Amniotic stem cell (primary cell): ENCODE results near the gene PKD2L1.

Experiments used
- DNase-seq: peaks from one replicate; lab custom pipeline; 2025; lab: John Stamatoyannopoulos, UW

The PKD2L1 gene

DNA sequence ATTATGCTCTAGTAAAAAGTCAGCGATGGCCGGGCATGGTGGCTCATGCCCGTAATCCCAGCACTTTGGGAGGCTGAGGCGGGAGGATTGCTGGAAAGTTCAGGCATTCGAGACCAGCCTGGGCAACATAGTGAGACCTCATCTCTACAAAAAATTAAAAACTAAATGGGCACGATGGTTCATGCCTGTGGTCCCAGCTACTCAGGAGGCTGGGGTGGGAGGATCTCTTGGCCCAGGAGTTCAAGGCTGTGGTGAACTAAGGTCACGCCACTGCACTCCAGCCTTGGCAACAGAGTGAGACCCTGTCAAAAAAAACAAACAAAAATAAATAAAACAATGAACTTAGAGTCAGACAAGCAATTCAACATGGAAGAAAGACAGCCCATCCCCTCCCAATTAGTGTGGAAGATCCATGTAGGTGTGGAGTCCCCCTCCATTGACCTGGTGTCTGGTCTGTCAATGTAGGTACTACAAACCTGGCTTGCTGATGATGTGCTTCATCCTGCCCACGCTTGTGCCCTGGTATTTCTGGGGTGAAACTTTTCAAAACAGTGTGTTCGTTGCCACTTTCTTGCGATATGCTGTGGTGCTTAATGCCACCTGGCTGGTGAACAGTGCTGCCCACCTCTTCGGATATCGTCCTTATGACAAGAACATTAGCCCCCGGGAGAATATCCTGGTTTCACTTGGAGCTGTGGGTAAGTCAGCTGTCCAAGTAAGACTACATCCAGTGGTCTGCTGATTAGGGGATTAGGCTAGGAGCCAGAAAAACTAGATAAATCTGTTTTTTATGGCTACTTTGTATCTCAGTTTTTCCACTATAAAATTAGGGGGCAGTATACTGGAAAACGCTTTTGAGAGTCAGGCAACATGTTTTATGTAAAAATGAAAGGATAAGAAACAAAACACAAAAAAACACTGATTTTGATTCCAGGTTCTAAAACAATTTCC is 26.3 kb upstream of the PKD2L1 start:
- no peak for DNase-seq

- no peak for DNase-seq
Measured at GRCh38 chr10:100355086-100355485, 25.1 kb upstream of the PKD2L1 start.

DNA sequence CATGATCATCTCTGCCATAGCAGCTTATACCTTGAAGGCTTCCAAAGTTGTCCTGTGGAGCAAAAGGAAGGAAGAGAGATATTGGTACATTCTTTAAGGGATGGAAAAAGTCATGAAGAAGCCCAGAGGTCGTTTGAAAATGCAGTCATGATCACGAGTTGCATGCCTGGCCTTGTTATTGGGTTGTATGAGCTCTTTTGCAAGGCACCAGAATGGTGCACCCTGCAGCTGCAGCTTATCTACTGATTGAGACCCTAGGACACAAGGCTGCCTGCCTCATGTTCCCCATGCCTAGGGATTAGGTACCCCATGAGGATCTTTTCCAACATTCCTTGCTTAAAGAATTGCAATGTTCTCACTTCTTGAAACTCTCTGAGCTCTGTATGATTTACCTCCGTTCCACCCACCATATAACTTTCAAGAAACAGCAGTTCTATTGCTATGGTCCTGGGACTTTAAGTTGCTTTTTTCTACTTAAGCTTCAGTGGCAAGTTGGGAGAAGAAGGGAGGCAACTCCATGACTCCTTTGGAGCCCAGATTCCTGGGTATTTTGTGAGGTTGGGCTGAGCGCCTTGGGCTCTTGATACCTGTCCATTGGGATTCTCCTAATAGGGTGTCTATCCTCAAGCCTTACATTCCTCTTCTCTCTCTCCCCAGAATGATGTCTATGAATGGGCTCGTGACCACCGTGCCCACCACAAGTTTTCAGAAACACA is 23.9 kb upstream of the PKD2L1 start:
- no peak for DNase-seq

- DNase-seq, result no peak
Measured at GRCh38 chr10:100350914-100351485, 21.0 kb upstream of the PKD2L1 start.

- no peak for DNase-seq
Measured at GRCh38 chr10:100349672-100350071, 19.6 kb upstream of the PKD2L1 start.

DNA sequence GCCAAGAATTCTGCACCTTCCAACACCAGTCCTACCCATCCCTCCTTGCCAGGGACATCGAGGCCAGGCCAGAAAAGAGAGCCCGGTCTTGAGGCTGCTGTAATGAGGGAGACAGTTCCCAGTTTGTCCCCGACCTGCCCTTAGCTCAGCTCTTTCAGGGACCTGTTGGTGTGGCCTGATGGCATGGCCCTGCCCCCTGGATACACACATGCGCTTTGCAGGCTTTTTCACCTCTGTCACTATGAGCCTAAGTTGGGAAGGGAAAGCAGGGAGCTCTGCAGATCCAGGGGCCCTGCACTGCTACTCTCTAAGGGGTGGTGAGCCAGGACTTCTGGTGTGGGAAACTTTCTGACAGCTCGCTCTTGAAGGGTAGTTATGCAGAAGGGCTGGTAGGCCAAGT is 19.1 kb upstream of the PKD2L1 start:
- no peak for DNase-seq

DNA sequence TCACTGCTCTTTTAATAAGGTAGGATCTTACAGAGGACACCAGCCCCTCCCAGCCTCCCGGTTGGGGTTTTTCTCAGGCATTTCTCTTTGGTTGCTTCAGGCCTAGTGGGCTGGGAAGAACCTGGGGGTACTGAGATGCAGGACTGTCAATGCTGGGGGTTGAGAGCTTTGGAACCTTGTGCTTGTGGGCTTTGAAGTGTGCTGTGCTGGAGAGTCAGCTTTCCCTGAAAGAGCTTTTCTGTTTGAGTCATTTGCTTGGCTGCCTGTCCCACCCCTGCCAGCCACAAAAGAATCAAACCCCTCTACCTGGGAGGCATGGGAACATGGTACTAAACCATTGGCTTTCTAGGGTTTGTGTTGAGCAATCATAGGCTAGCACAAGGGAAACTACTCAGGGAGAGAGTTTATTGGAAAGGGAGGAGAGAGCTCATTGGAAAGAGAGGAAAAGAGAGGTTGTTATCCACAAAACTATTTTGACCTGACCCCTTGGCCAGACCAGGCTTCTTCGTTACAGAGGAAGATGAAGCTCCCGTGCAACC is 18.4 kb upstream of the PKD2L1 start:
- DNase-seq, result no peak

DNA sequence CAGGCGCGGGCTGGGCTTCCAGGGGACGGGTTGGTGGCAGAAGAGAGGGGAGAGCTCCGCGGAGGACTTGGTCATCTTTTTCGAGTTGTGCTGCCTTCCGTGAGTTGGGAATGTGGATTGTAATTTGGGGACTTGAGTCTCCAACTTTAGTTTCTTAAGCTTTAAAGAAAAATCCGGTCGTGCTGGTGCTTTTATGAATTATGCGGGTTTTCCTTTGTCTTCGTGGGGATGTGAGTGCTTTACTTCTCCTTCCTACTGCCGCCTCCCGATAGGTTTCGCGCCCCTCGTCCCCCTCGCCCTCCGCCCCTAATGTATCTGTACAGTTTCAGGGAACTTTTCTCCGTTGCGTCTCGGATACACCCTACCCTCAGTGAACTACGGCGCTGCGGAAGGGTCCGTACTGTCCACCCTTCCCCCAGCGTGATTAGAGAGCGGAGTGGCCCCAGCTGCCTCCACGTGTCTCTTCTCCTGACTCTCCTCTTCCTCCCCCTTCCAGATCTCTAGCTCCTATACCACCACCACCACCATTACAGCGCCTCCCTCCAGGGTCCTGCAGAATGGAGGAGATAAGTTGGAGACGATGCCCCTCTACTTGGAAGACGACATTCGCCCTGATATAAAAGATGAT is 17.7 kb upstream of the PKD2L1 start:
- DNase-seq, result no peak

- DNase-seq, result peak; percentile 79
Measured at GRCh38 chr10:100346765-100347567, 16.9 kb upstream of the PKD2L1 start, which contains the start of gene SCD. Gene SCD (plus strand): TSS chr10:100347233. CDS start chr10:100347505, 272 bp downstream.

GRCh38 chr10:100346351-100346764 is 16.3 kb upstream of the PKD2L1 start:
- DNase-seq, result no peak

DNA sequence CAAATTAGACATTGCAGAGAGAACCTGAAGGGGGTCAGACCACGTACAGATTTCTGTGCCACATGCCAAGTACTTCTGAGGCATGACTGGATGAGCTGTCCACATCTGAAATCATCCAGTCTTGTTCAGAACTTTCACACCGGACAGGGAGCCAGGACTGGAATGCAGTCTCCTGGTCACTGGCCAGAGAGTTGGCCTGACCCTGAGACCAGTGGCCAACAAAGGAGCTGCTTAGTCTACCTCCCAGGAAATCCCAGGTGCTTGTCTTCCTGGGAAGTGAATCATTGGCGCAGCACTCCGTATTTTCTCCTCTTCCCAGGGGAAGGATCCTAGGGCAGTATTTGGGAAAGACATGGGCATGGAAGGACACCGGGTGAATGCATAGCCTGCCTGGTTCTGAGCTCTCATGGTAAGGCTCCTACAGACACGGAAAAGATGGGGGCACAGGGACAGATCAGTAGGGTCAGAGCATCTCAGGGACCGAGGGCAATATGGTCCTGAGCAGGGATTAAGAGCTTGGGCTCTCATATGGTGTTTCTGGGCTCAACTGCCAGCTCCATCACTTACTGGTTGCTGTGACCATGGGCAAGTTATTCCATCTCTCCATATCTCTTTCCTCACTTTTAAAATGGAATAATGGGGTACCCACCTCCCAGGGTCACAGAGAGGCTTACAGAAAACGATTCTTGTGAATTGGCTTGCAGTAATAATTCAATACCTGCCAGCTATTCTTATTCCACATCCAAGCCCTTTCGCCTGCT is 15.7 kb upstream of the PKD2L1 start:
- no peak for DNase-seq

- no peak for DNase-seq
Measured at GRCh38 chr10:100344241-100344788, 14.3 kb upstream of the PKD2L1 start.

- no peak for DNase-seq
Measured at GRCh38 chr10:100342627-100342972, 12.6 kb upstream of the PKD2L1 start.

GRCh38 chr10:100341953-100342626 is 12.1 kb upstream of the PKD2L1 start:
- DNase-seq, result peak; percentile 52

- DNase-seq, result no peak
Measured at GRCh38 chr10:100340948-100341847, 11.2 kb upstream of the PKD2L1 start.

- DNase-seq, result no peak
Measured at GRCh38 chr10:100339236-100339635, 9.2 kb upstream of the PKD2L1 start.

DNA sequence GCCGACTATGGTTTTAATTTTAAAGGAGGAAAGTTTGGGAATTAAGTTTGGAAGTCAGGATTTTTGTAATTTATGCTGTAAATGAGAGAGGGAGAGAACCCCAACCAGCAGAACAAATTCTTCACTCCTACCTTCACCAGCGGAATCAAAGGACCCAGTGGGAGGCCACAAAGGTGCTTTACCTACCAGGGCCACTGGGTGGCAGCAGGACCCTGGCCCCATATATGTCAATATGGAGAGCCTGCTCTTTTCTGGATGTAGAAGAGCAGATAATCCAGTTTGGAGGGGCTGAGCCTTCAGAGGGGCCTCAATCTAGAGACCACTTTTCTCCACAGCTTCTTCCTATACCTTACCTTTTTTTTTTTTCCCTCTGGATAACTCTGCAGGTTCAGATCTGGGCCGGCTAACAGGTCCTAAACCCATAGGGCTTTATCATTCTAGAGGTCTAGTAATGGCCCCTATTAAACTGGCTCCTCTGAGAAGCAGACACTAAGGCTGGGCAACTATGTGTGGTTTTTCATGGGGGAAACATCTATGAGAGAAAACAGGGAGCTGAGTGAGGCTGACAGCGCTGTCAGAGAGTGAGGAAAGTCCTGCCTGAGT is 8.5 kb upstream of the PKD2L1 start:
- DNase-seq, result peak; percentile 15

DNA sequence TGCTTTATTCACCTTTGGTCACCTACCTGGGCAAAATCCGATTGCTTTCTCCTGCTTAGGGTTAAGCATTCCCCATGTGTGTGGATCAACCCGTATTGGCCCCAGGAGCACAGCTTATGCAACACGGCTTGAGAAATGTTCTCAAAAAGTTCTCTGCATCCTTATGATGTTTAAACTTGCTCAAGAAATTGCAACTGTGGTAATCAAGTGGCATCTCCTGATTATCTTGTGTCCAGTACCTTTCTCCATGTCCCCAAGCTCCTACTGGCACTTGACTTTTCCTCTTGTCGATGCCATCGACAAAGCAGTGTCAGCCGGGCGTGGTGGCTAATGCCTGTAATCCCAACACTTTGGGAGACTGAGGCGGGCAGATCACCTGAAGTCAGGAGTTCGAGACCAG is 4.7 kb upstream of the PKD2L1 start:
- no peak for DNase-seq
